Peyer's patch (tissue), 4 donors: ENCODE measurements around the gene GLS. TPM values are rescaled to one million over a fixed set of nuclear protein-coding genes. Genes with fewer than 3 reads are reported as not detected.

Experiments used
- DNase-seq, 3 donors: peaks; one replicate each; pipeline ENCODE4 v3.0.0-alpha.2; 2017 to 2019
- H3K27ac ChIP-seq, 4 donors: fragments of 200-600 bp; sonication (generic); one replicate each; pipeline ENCODE4 v1.5.1; 2016 to 2019
- H3K27me3 ChIP-seq, 2 donors: fragments of 200-600 bp; sonication (generic); one replicate each; pipeline ENCODE4 v1.5.1; 2019
- H3K36me3 ChIP-seq, 3 donors: fragments of 200-600 bp; sonication (generic); one replicate each; pipeline ENCODE4 v1.5.1; 2016 to 2019
- H3K4me1 ChIP-seq, 4 donors: fragments of 200-600 bp; sonication (generic); one replicate each; pipeline ENCODE4 v1.5.1; 2016 to 2019
- H3K4me3 ChIP-seq, 4 donors: fragments of 200-600 bp; sonication (generic); 1 replicate in 3 of 4; 2 replicates in 1 of 4; pipeline ENCODE4 v1.5.1; 2016 to 2019; ENCODE audit warnings: mild to moderate bottlenecking in 1 of 4
- H3K9me3 ChIP-seq, 4 donors: fragments of 200-600 bp; sonication (generic); one replicate each; pipeline ENCODE4 v1.5.1; 2016 to 2019; ENCODE audit warnings: mild to moderate bottlenecking in 1 of 4
- CTCF ChIP-seq, 6 experiments: fragments of 450-650 bp in 4 of 6; fragments of 200-600 bp in 2 of 6; sonication (generic) in 1 of 6; IDR thresholded peaks; one replicate each; pipeline ENCODE4 v1.5.1; 2017 to 2019; ENCODE audit warnings: antibody characterized with exemption in 6 of 6, mild to moderate bottlenecking in 3 of 6, moderate library complexity in 1 of 6
- POLR2A ChIP-seq, 2 donors: fragments of 450-650 bp; IDR thresholded peaks; one replicate each; pipeline ENCODE4 v1.5.1; 2017; ENCODE audit warnings: antibody characterized with exemption in 2 of 2, mild to moderate bottlenecking in 2 of 2, moderate library complexity in 2 of 2
- total RNA-seq, 4 donors: library from RNA; depleted of rRNA; stranded (reverse); fragments of >200 nt; gene quantifications; one replicate each; pipeline ENCODE4 v1.1.0, GENCODE V29; 2016

The GLS gene
- total RNA-seq, 4 donors from 2014 or later, result 232 to 298 (median 258) TPM

- DNase-seq, result peak in 1 of 3 donors; percentile 52
- H3K9me3 ChIP-seq, result no peaks in the 10 kb centered on the region
- peak overlapping the region in 2 of 4 donors; percentile 14 to 39 for H3K27ac ChIP-seq
- no peaks in the 10 kb centered on the region for H3K27me3 ChIP-seq
- no peak overlapping the region for H3K4me3 ChIP-seq
- no peak for TF ChIP-seq CTCF (IDR thresholded peaks at IDR 0.05)
- TF ChIP-seq POLR2A (IDR thresholded peaks at IDR 0.05), result no peak
- H3K36me3 ChIP-seq, result peaks cover 0 to 99% (median 14%) of the 10 kb centered on the region in 3 donors
- H3K4me1 ChIP-seq, result no peaks in the 10 kb centered on the region
These were observed 99.4 kb downstream of the GLS start for GRCh38 chr2:190979906-190980629.

GRCh38 chr2:190980630-190981209 is 100.1 kb downstream of the GLS start:
- DNase-seq, result no peak
- Histone ChIP-seq H3K36me3 (peaks cover 0 to 99% (median 14%) of the 10 kb centered on the region in 3 donors), H3K4me3 (no peak overlapping the region), H3K27ac (peak overlapping the region in 2 of 4 donors; percentile 7 to 22), H3K4me1 (no peaks in the 10 kb centered on the region), H3K9me3 (no peaks in the 10 kb centered on the region), H3K27me3 (no peaks in the 10 kb centered on the region)
- no peak for TF ChIP-seq POLR2A (IDR thresholded peaks at IDR 0.05)
- TF ChIP-seq CTCF (IDR thresholded peaks at IDR 0.05), result no peak

- no peak overlapping the region for H3K27ac ChIP-seq
- no peak for DNase-seq
- H3K9me3 ChIP-seq, result no peaks in the 10 kb centered on the region
- H3K4me1 ChIP-seq, result no peaks in the 10 kb centered on the region
- TF ChIP-seq CTCF (IDR thresholded peaks at IDR 0.05) (no peak), POLR2A (IDR thresholded peaks at IDR 0.05) (no peak)
- no peak overlapping the region for H3K4me3 ChIP-seq
- no peaks in the 10 kb centered on the region for H3K27me3 ChIP-seq
- peaks cover 0 to 99% (median 14%) of the 10 kb centered on the region in 3 donors for H3K36me3 ChIP-seq
These were observed 100.7 kb downstream of the GLS start for GRCh38 chr2:190981333-190981732.

GRCh38 chr2:190981733-190982132 is 101.1 kb downstream of the GLS start:
- Histone ChIP-seq H3K36me3 (peaks cover 0 to 99% (median 14%) of the 10 kb centered on the region in 3 donors), H3K27me3 (no peaks in the 10 kb centered on the region), H3K4me3 (no peak overlapping the region), H3K27ac (no peak overlapping the region), H3K9me3 (no peaks in the 10 kb centered on the region), H3K4me1 (no peaks in the 10 kb centered on the region)
- DNase-seq, result no peak
- TF ChIP-seq POLR2A (IDR thresholded peaks at IDR 0.05), result no peak
- TF ChIP-seq CTCF (IDR thresholded peaks at IDR 0.05), result no peak

GRCh38 chr2:190982262-190983034 is 101.8 kb downstream of the GLS start:
- no peaks in the 10 kb centered on the region for H3K9me3 ChIP-seq
- H3K4me3 ChIP-seq, result no peak overlapping the region
- no peak for DNase-seq
- no peaks in the 10 kb centered on the region for H3K27me3 ChIP-seq
- H3K36me3 ChIP-seq, result peaks cover 0 to 99% (median 14%) of the 10 kb centered on the region in 3 donors
- no peak overlapping the region for H3K27ac ChIP-seq
- no peak for TF ChIP-seq CTCF (IDR thresholded peaks at IDR 0.05)
- TF ChIP-seq POLR2A (IDR thresholded peaks at IDR 0.05), result no peak
- H3K4me1 ChIP-seq, result no peaks in the 10 kb centered on the region
